Measurements from ENCODE around the gene TMEM131. TPM values are rescaled to one million over a fixed set of nuclear protein-coding genes. Genes with fewer than 3 reads are reported as not detected.

Gene TMEM131
- total and polyA plus RNA-seq, 10 of the 15 experiments (the other 5 are each of a cell fraction or from before 2014, with no cell fraction given), result 6.0 to 48.2 (median 23.2) TPM

- Histone ChIP-seq H3K36me3 (ENCODE audit: control insufficient read depth in 2 of 2, insufficient read depth in 2 of 2, low read length in 1 of 2) (peaks cover 3 to 8% of the 10 kb centered on the region in 2 experiments; a peak in 3 of 4 replicates), H4K20me1 (ENCODE audit: control insufficient read depth, insufficient read depth) (no peaks in the 10 kb centered on the region), H3K27ac (ENCODE audit: control insufficient read depth, insufficient read depth) (no peak overlapping the region), H3K9me3 (replicated peaks; ENCODE audit: control insufficient read depth, insufficient read depth, low read length) (no peaks in the 10 kb centered on the region), H3K4me3 (no peak overlapping the region), H3K27me3 (replicated peaks in 1 of 2; ENCODE audit: control insufficient read depth in 2 of 2, insufficient read depth in 2 of 2, low read length in 1 of 2) (no peaks in the 10 kb centered on the region), H3K4me2 (ENCODE audit: control insufficient read depth, insufficient read depth) (no peak overlapping the region), H2AFZ (ENCODE audit: control insufficient read depth, low read depth, low read length) (no peak overlapping the region), H3K9ac (ENCODE audit: control insufficient read depth, insufficient read depth, low read length) (no peak overlapping the region), H3K4me1 (ENCODE audit: control insufficient read depth, insufficient read depth, low read length) (no peaks in the 10 kb centered on the region; the same call in 1 of the 2 replicates), H3K79me2 (ENCODE audit: control insufficient read depth, insufficient read depth, low read length) (no peaks in the 10 kb centered on the region)
- no TSS peak for BruUV-seq (replicated peaks)
- intact Hi-C loops (cut with micrococcal nuclease; ENCODE audit: unreplicated experiment) (no loop called here), in situ Hi-C loops (cut with MboI) (no loop called here)
- ChIA-PET RAD21 (ENCODE audit: unreplicated experiment) (interaction anchor here (1.0 to 1.4 kb wide), 2 partner anchors 12 to 54 kb away, joined by 3 to 4 read pairs; no protein-coding TSS in a partner anchor), SMC1A (ENCODE audit: uncharacterized antibody, unreplicated experiment) (interaction anchor here (0.7 kb wide), 1 partner anchor 15 kb away, joined by 3 read pairs; no protein-coding TSS in a partner anchor), POLR2A (interaction anchor here (1.2 kb wide), 1 partner anchor 15 kb away, joined by 3 read pairs; no protein-coding TSS in a partner anchor), CTCF (interaction anchor here (0.9 to 5.2 kb wide), 3 partner anchors 11 to 118 kb away, joined by 3 to 39 read pairs (median 3); no protein-coding TSS in a partner anchor)
- TF ChIP-seq ZNF217 (IDR thresholded peaks at IDR 0.05) (no peak), SP1 (IDR thresholded peaks at IDR 0.05; ENCODE audit: low read depth, low read length) (no peak), TAF1 (IDR thresholded peaks at IDR 0.05; ENCODE audit: borderline replicate concordance, low read depth, low read length) (no peak), NFYA (IDR thresholded peaks at IDR 0.05; ENCODE audit: borderline replicate concordance, low read depth, low read length) (no peak), ZBTB40 (IDR thresholded peaks at IDR 0.05; ENCODE audit: borderline replicate concordance) (no peak)
- DNase-seq (ENCODE audit: low read depth, low spot score) (no peak), FAIRE-seq (no peak), ATAC-seq (no peak)
- WGBS (ENCODE audit: insufficient coverage, insufficient replicate concordance, low lambda C conversion rate, missing lambda C conversion rate), result 100% methylated on average over 3 of the region's 3 CpGs
Measured at GRCh38 chr2:97752342-97753334, 243.1 kb downstream of the TMEM131 start.

Data from GM12878 (cell line).